Measurements from ENCODE around the gene ROBO1.

DNA sequence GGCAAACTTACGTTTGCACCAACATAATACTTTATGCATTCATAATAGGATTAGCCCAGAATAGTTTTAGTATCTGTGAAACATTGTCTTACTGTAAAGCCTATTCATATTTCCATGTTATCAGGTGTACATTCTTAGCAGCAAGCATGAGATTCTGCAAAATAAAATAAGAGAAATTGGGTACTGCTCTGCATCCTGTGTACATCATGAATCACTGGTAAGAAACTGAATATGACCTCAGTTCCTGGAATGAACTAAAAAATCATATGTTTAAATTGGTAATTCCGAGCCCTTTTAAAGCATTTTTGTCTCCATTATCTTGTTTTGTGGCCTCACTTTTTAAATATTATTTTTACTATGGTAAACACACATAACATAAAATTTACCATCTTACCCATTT, 605.1 kb downstream of the ROBO1 start:
- TF ChIP-seq CTCF (IDR thresholded peaks at IDR 0.05): no peak
- TF ChIP-seq POLR2A (IDR thresholded peaks at IDR 0.05): no peak
